OCI-LY7 (cell line): Measurements from ENCODE around the gene KRTAP4-6. TPM values are rescaled to one million over a fixed set of nuclear protein-coding genes. Genes with fewer than 3 reads are reported as not detected.
"Not testable (repeated sequence)": the region's sequence is repeated elsewhere in the genome, so short reads cannot be mapped to it uniquely, and the experiment has no call there.

Experiments used
- BruUV-seq: library from RNA; stranded (reverse); fragments of 400-500 nt; replicated peaks from 2 replicates; lab custom pipeline; 2021; lab: Mats Ljungman, UMichigan
- CTCF ChIA-PET: fragments of 300-600 bp; sonication (Branson Sonifier 250); formaldehyde crosslinking; loops from one replicate; lab custom pipeline; 2022; ENCODE audit warnings: antibody characterized with exemption; ENCODE audit not compliant: unreplicated experiment; lab: Charles Lee
- POLR2A ChIA-PET: fragments of 300-600 bp; sonication (Branson Sonifier 250); formaldehyde crosslinking; loops from one replicate; lab custom pipeline; 2022; ENCODE audit warnings: antibody characterized with exemption; lab: Charles Lee
- DNase-seq: peaks from one replicate; pipeline ENCODE4 v3.0.0-alpha.2; 2015; ENCODE audit warnings: low spot score
- H2AFZ ChIP-seq: fragments of 200-600 bp; sonication (generic), shearing (Covaris generic); 2 replicates; pipeline ENCODE4 v1.6.1; 2014; ENCODE audit warnings: mild to moderate bottlenecking, antibody characterized with exemption, low read length, moderate library complexity
- H3K27ac ChIP-seq: fragments of 200-600 bp; sonication (generic); 2 replicates; pipeline ENCODE4 v1.5.1; 2014; ENCODE audit warnings: mixed run types, low read depth, mild to moderate bottlenecking, moderate library complexity, low read length, inconsistent platforms; ENCODE audit not compliant: poor library complexity, severe bottlenecking
- H3K36me3 ChIP-seq: fragments of 200-600 bp; sonication (generic); 2 replicates; pipeline ENCODE4 v1.6.1; 2014; ENCODE audit warnings: mild to moderate bottlenecking, antibody characterized with exemption, low read length, moderate library complexity, mixed read lengths; ENCODE audit not compliant: insufficient read depth
- H3K4me1 ChIP-seq: fragments of 200-600 bp; sonication (generic); 2 replicates; pipeline ENCODE4 v1.5.1; 2014; ENCODE audit warnings: mild to moderate bottlenecking, low read length; ENCODE audit not compliant: insufficient read depth, poor library complexity, severe bottlenecking
- H3K4me2 ChIP-seq: fragments of 200-600 bp; sonication (generic); 2 replicates; pipeline ENCODE4 v1.6.1; 2014; ENCODE audit warnings: mild to moderate bottlenecking, low read length
- H3K4me3 ChIP-seq: fragments of 200-600 bp; sonication (generic); 2 replicates; pipeline ENCODE4 v1.5.1; 2014; ENCODE audit warnings: mild to moderate bottlenecking, low read depth, low read length; ENCODE audit not compliant: poor library complexity, severe bottlenecking
- H3K79me2 ChIP-seq: fragments of 200-600 bp; sonication (generic); 2 replicates; pipeline ENCODE4 v1.6.1; 2016; ENCODE audit warnings: low read depth, mild to moderate bottlenecking, low read length, moderate library complexity, mixed read lengths; ENCODE audit not compliant: insufficient read depth
- H3K9me2 ChIP-seq: fragments of 200-600 bp; sonication (generic); 2 replicates; pipeline ENCODE4 v1.6.1; 2016; ENCODE audit warnings: mild to moderate bottlenecking, low read length, mixed read lengths; ENCODE audit not compliant: insufficient read depth
- H3K9me3 ChIP-seq: fragments of 200-600 bp; sonication (generic); 2 replicates; pipeline ENCODE4 v1.6.1; 2014; ENCODE audit warnings: mild to moderate bottlenecking, mixed run types, low read length, mixed read lengths
- H4K20me1 ChIP-seq: fragments of 200-600 bp; sonication (generic); 2 replicates; pipeline ENCODE4 v1.6.1; 2014; ENCODE audit warnings: mild to moderate bottlenecking, antibody characterized with exemption, low read length, moderate library complexity, mixed read lengths; ENCODE audit not compliant: insufficient read depth
- CTCF ChIP-seq: fragments of 200-600 bp; sonication (generic); conservative IDR thresholded peaks from 2 replicates; pipeline ENCODE4 v1.5.1; 2014; ENCODE audit warnings: mild to moderate bottlenecking, antibody characterized with exemption, low read length, moderate library complexity, mixed read lengths
- EZH2phosphoT487 ChIP-seq: fragments of 200-600 bp; sonication (generic); IDR thresholded peaks from 2 replicates; pipeline ENCODE4 v1.6.1; 2018; ENCODE audit warnings: low read depth, borderline replicate concordance, mild to moderate bottlenecking, mixed run types, antibody characterized with exemption, low read length, moderate library complexity, mixed read lengths
- intact Hi-C: fragments of 100-400 bp; cut with micrococcal nuclease; formaldehyde crosslinking; loops from one replicate; pipeline ENCODE4 v1.10.0; 2022; ENCODE audit not compliant: unreplicated experiment
- total RNA-seq, 2 experiments: library from RNA; depleted of rRNA in 1 of 2; stranded (reverse); fragments of >200 nt in 1 of 2; shearing (Covaris generic) in 1 of 2; gene quantifications; 2 replicates each; pipeline ENCODE4 v1.2.3, GENCODE V29; 2014 to 2022

Gene KRTAP4-6
- total RNA-seq, 2 experiments from 2014 or later = not detected

DNA sequence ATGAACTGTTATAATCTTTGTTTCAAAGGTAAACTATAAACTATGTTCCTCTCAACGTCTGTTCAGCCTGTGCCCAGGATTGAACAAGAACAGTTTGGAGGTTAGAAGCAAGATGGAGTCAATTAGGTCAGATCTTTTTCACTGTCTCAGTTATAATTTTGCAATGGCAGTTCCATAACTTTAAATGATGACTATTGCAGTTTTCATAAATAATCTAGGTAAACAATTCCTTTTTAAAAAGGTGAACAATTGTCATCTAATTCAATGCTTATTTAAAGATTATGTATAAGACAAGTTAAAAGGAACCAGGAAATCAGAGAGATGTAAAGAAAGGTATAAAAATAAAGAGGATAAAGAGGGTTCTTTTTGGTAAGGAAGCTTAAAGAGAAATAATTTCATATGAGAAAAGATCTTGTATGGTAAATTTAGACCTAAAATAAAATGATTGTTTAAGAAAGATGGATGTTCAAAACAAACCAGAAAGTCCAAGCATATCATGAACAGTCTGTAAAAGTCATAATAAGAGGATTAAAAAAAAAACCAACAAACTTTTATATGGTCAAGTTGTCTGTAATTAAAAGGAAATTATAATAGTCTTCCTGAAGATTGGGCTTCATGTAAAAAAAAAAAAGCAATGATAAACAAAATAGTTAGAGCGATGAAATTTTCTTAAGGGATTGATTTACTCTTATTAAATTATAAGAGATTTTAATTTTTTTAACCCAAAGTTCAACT is 29.0 kb downstream of the KRTAP4-6 start:
- Histone ChIP-seq H2AFZ (no peak overlapping the region), H3K4me2 (no peak overlapping the region), H3K9me2 (no peaks in the 10 kb centered on the region), H3K79me2 (no peaks in the 10 kb centered on the region), H3K4me3 (no peak overlapping the region), H3K27ac (no peak overlapping the region), H4K20me1 (no peaks in the 10 kb centered on the region), H3K4me1 (peaks cover 1% of the 10 kb centered on the region), H3K9me3 (0 out of 2 replicates have a peak, but pooled peaks cover 23% of the 10 kb centered on the region), H3K36me3 (no peaks in the 10 kb centered on the region)
- intact Hi-C loops = no loop called here
- no peak for DNase-seq
- CTCF ChIA-PET = no interaction called here
- no peak for TF ChIP-seq CTCF
- no peak for TF ChIP-seq EZH2phosphoT487
- no TSS peak for BruUV-seq
- POLR2A ChIA-PET = no interaction called here

- H2AFZ ChIP-seq, DNase-seq, H3K36me3 ChIP-seq, POLR2A ChIA-PET, H3K4me2 ChIP-seq, CTCF ChIA-PET, H3K79me2 ChIP-seq, H4K20me1 ChIP-seq, H3K4me1 ChIP-seq, H3K27ac ChIP-seq, H3K9me2 ChIP-seq, H3K4me3 ChIP-seq, BruUV-seq, intact Hi-C loops: not testable (repeated sequence)
- 0 out of 2 replicates have a peak, but pooled peaks cover 23% of the 10 kb centered on the region for H3K9me3 ChIP-seq
These were observed 31.5 kb downstream of the KRTAP4-6 start for GRCh38 chr17:41108728-41109386.

DNA sequence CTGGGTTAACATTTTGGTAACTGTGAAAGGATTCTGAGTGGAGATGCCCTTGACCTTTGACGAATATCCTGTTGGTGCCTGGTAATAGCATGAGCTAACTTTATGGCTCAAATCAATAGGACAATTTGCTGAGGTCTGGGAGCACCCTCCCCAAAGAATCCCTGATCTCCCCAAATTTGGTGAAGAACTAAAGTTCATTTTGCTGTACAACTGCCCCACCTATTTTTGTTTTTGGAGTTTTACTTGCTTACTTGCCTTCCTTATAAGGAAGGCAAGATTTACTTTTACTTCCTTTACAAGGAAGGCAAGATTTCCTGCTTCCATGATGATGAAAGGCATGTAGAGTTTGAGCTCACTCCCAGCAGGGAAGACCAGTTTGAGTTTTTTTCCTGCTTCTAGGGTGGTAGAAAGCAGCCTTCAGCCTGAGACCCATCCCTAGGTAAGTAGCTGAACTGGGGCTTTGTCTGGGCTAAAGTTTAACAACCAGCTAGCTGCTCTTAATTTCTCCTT is 32.3 kb downstream of the KRTAP4-6 start:
- H3K9me3 ChIP-seq = 0 out of 2 replicates have a peak, but pooled peaks cover 19% of the 10 kb centered on the region
- no peak for DNase-seq
- intact Hi-C loops = no loop called here
- ChIA-PET POLR2A (no interaction called here), CTCF (no interaction called here)
- no peak overlapping the region for H3K4me2 ChIP-seq
- H3K4me1 ChIP-seq = no peaks in the 10 kb centered on the region
- no TSS peak for BruUV-seq
- H3K4me3 ChIP-seq = no peak overlapping the region
- no peaks in the 10 kb centered on the region for H3K79me2 ChIP-seq
- H3K36me3 ChIP-seq = no peaks in the 10 kb centered on the region
- H2AFZ ChIP-seq = no peak overlapping the region
- TF ChIP-seq CTCF (no peak), EZH2phosphoT487 (no peak)
- no peak overlapping the region for H3K27ac ChIP-seq
- no peaks in the 10 kb centered on the region for H4K20me1 ChIP-seq
- no peaks in the 10 kb centered on the region for H3K9me2 ChIP-seq

DNA sequence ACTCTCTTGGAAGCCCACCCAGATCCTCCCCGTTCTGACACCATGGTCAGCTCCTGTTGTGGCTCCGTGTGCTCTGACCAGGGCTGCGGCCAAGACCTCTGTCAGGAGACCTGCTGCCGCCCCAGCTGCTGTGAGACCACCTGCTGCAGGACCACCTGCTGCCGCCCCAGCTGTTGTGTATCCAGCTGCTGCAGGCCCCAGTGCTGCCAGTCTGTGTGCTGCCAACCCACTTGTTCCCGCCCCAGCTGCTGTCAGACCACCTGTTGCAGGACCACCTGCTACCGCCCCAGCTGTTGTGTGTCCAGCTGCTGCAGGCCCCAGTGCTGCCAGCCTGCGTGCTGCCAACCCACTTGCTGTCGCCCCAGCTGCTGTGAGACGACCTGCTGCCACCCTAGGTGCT is 35.0 kb downstream of the KRTAP4-6 start, which contains the start of gene KRTAP4-9:
TSS of gene KRTAP4-9 (plus strand) at position 43 of the 400 bp plus-strand sequence. CDS start at position 43, 0 bp downstream.
- H4K20me1 ChIP-seq, H3K79me2 ChIP-seq, H3K4me3 ChIP-seq, H3K4me1 ChIP-seq, BruUV-seq, H3K36me3 ChIP-seq, H3K27ac ChIP-seq, POLR2A ChIA-PET, DNase-seq, H3K4me2 ChIP-seq, intact Hi-C loops, H2AFZ ChIP-seq, H3K9me2 ChIP-seq, H3K9me3 ChIP-seq, CTCF ChIA-PET: not testable (repeated sequence)
